SH-SY5Y (cell line): ENCODE results near the gene FSTL4.

ENCODE experiments used
- GATA2 ChIP-seq: IDR thresholded peaks from 2 replicates; pipeline ENCODE4 v1.6.1; 2011; ENCODE audit warnings: mild to moderate bottlenecking, low read depth, low read length
- GATA3 ChIP-seq: IDR thresholded peaks from 2 replicates; pipeline ENCODE4 v1.6.1; 2011; ENCODE audit warnings: low read depth, mild to moderate bottlenecking, low read length, moderate library complexity

- TF ChIP-seq GATA2 (no peak), GATA3 (no peak)
These were observed 140.6 kb downstream of the FSTL4 start for GRCh38 chr5:133471699-133472098.
